ENCODE data around the gene LRP4.

The LRP4 gene

GRCh38 chr11:46889689-46890475 lies 28.5 kb downstream of the LRP4 start:
- TF ChIP-seq, protein P1, sequence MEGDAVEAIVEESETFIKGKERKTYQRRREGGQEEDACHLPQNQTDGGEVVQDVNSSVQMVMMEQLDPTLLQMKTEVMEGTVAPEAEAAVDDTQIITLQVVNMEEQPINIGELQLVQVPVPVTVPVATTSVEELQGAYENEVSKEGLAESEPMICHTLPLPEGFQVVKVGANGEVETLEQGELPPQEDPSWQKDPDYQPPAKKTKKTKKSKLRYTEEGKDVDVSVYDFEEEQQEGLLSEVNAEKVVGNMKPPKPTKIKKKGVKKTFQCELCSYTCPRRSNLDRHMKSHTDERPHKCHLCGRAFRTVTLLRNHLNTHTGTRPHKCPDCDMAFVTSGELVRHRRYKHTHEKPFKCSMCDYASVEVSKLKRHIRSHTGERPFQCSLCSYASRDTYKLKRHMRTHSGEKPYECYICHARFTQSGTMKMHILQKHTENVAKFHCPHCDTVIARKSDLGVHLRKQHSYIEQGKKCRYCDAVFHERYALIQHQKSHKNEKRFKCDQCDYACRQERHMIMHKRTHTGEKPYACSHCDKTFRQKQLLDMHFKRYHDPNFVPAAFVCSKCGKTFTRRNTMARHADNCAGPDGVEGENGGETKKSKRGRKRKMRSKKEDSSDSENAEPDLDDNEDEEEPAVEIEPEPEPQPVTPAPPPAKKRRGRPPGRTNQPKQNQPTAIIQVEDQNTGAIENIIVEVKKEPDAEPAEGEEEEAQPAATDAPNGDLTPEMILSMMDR (IDR thresholded peaks at IDR 0.05) = peak; percentile 83

- TF ChIP-seq, protein P1 (IDR thresholded peaks at IDR 0.05) = no peak
Measured at GRCh38 chr11:46889251-46889650, 29.1 kb downstream of the LRP4 start.

GRCh38 chr11:46888636-46889035 lies 29.7 kb downstream of the LRP4 start:
- TF ChIP-seq, protein P1 (IDR thresholded peaks at IDR 0.05) = no peak

DNA sequence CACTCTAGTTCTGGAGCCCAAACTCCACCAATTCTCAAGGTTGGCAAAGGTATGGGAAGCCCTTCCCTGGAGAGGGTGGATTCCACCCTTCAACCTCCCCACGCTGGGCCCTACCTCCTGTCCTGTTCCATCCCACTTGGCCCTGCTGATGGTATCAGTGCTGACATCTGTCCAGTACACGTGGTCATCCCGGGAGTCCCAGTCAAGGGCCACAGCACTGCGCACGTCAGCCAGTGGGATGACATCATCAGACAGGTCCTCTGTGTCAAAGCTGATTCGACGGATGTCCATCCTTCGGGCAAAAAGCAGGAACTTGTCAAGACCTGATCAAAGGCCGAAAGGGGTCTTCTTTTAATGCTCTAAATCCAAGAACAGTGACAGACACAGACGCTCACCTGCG lies 32.1 kb downstream of the LRP4 start:
- TF ChIP-seq, protein P1 (IDR thresholded peaks at IDR 0.05) = no peak

DNA sequence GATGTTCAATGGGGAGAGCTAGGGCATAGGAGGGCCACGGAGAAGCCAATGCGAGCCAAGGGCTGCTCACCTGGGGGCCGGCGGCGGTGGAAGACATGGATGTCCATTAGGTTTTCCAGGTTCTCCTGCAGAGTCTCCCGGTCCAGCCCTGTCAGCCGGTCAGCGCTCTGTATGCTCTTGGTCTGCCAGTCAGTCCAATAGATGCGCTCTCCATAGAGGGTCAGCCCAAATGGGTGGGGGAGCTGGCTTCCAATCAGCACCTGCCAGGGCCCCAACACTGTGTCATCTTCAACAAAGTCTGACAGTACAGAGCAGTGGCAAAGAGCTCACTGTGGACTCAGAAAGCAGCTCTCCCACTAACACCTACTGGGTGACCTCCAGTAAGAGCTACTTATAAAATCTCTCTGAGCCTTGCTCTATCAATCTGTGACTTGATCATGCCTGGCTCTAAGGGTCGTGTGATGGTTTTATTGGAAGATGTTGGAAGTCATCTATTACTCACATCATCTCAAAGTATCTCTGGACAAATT lies 39.2 kb downstream of the LRP4 start:
- TF ChIP-seq, protein P1 (IDR thresholded peaks at IDR 0.05) = no peak

DNA sequence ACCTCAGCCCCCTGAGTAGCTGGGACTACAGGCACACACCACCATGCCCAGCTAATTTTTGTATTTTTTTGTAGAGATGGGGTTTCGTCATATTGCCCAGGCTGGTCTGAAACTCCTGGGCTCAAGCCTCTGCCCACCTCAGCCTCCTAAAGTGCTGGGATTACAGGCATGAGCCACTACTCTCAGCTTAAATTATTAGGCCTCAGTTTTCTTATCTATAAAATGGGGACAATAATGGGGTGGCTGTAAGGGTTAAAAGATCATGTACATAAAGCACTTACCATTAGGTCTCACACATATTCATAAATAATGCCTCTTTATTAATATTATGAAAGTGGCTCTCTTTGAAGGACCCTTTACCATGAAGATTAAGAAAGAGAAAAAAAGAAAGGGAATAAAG lies 40.8 kb downstream of the LRP4 start:
- TF ChIP-seq, protein P1 (IDR thresholded peaks at IDR 0.05) = no peak

DNA sequence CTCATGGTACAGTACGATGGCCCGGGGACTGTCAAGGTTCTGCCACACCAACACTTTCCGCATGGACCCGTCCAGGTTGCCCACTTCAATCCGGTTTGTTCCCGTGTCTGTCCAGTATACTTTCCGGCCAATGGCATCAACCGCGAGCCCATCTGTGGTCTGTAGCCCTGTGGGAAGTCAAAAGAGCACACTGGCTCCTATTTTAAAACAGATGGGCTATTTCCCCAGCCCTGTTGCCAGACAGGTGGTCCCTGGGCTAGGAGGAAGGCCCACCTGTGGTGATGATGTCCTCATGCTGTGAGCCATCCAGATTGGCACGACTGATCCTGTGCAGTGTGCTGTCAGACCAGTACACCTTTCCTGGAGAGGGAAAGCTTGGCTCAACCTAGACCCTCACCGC lies 41.9 kb downstream of the LRP4 start:
- TF ChIP-seq, protein P1 (IDR thresholded peaks at IDR 0.05) = no peak

Data from LNCAP (cell line).